ENCODE measurements around the gene HSPB2. TPM values are rescaled to one million over a fixed set of nuclear protein-coding genes. Genes with fewer than 3 reads are reported as not detected.

The HSPB2 gene
- total RNA-seq, 4 donors from 2014 or later, result 0.21 to 5.0 (median 1.7) TPM

- Histone ChIP-seq H3K27ac (no peak overlapping the region), H3K4me3 (no peak overlapping the region), H3K27me3 (no peaks in the 10 kb centered on the region), H3K36me3 (peaks cover 0 to 34% (median 0%) of the 10 kb centered on the region in 3 donors), H3K9me3 (no peaks in the 10 kb centered on the region), H3K4me1 (no peaks in the 10 kb centered on the region)
- DNase-seq (ENCODE audit: low spot score in 2 of 2), result no peak
- WGBS, 2 donors, result 71 to 74% methylated on average over 5 of the region's 5 CpGs
- TF ChIP-seq POLR2A (IDR thresholded peaks at IDR 0.05), result no peak
- TF ChIP-seq EP300 (IDR thresholded peaks at IDR 0.05), result no peak
- no peak for TF ChIP-seq CTCF (IDR thresholded peaks at IDR 0.05)
These were observed 48.4 kb downstream of the HSPB2 start for GRCh38 chr11:111960916-111961315.

GRCh38 chr11:111961389-111962300, 49.1 kb downstream of the HSPB2 start:
- Histone ChIP-seq H3K36me3 (peaks cover 0 to 34% (median 0%) of the 10 kb centered on the region in 3 donors), H3K27me3 (no peaks in the 10 kb centered on the region), H3K4me3 (no peak overlapping the region), H3K4me1 (no peaks in the 10 kb centered on the region), H3K27ac (no peak overlapping the region), H3K9me3 (no peaks in the 10 kb centered on the region)
- no peak for TF ChIP-seq CTCF (IDR thresholded peaks at IDR 0.05)
- no peak for TF ChIP-seq POLR2A (IDR thresholded peaks at IDR 0.05)
- TF ChIP-seq EP300 (IDR thresholded peaks at IDR 0.05), result no peak
- DNase-seq (ENCODE audit: low spot score in 2 of 2), result no peak
- 81% methylated on average over 6 of the region's 6 CpGs for WGBS, 2 donors

Small RNA genes lying within 50 kb of the gene (small RNA-seq; reads per million reads assigned to genes)
- not detected for gene C11orf52
- gene GNG5P3, result not detected
- gene RNA5SP351, result not detected
- not detected for gene RPL37AP8

Other genes starting within 250 kb of the HSPB2 start
- gene PPP2R1B, start 146.3 kb upstream of the HSPB2 start, total RNA-seq, result 10 to 100 TPM; 20.8 to 41.4 (median 25.1) TPM
- gene ALG9, start 41.2 kb upstream of the HSPB2 start, total RNA-seq, result 10 to 100 TPM; 26.7 to 35.1 (median 30.6) TPM
- 1 to 10 TPM; 1.1 to 3.0 (median 1.7) TPM for gene FDXACB1, start 33.6 kb upstream of the HSPB2 start, total RNA-seq
- 10 to 100 TPM; 25.3 to 29.3 (median 28.1) TPM for gene CFAP68, start 33.2 kb upstream of the HSPB2 start, total RNA-seq
- 100 to 1,000 TPM; 353 to 879 (median 645) TPM for gene CRYAB, start 964 bp upstream of the HSPB2 start, total RNA-seq
- gene C11orf52, start 6.2 kb downstream of the HSPB2 start, total RNA-seq, result 1 to 10 TPM in 2 of 4 donors, not detected in 2; 5.0 to 6.9 TPM
- gene DIXDC1, start 24.6 kb downstream of the HSPB2 start, total RNA-seq, result 10 to 100 TPM; 43.8 to 69.3 (median 49.5) TPM
- 10 to 100 TPM; 18.2 to 32.1 (median 19.9) TPM for gene DLAT, start 112.7 kb downstream of the HSPB2 start, total RNA-seq
- 1 to 10 TPM; 2.2 to 7.2 (median 3.8) TPM for gene PIH1D2, start 161.3 kb downstream of the HSPB2 start, total RNA-seq
- gene NKAPD1, start 161.6 kb downstream of the HSPB2 start, total RNA-seq, result 10 to 100 TPM; 14.4 to 31.7 (median 17.2) TPM
- gene TIMM8B, start 174.0 kb downstream of the HSPB2 start, total RNA-seq, result 10 to 100 TPM; 16.7 to 27.9 (median 26.7) TPM
- 100 to 1,000 TPM in 1 of 4 donors, 10 to 100 TPM in 3; 69.5 to 103 (median 88.3) TPM for gene SDHD, start 174.1 kb downstream of the HSPB2 start, total RNA-seq

All from tibial nerve (tissue), 4 donors.